H9 (cell line): Measurements from ENCODE around the gene TAF1A. TPM values are rescaled to one million over a fixed set of nuclear protein-coding genes. Genes with fewer than 3 reads are reported as not detected.

Experiments
- DNase-seq: peaks from one replicate; pipeline ENCODE4 v3.0.0-alpha.2; 2017
- H2AFZ ChIP-seq: one replicate; pipeline ENCODE4 v1.6.1; 2013; ENCODE audit warnings: mild to moderate bottlenecking, low read length, control low read depth, moderate library complexity
- H2AK5ac ChIP-seq: 2 replicates; pipeline ENCODE4 v1.6.1; 2013; ENCODE audit warnings: low read length, control low read depth, mixed read lengths; ENCODE audit not compliant: insufficient read length
- H2BK120ac ChIP-seq: one replicate; pipeline ENCODE4 v1.6.1; 2013; ENCODE audit warnings: low read depth, mild to moderate bottlenecking, low read length, control low read depth, inconsistent platforms; ENCODE audit not compliant: poor library complexity, severe bottlenecking
- H2BK12ac ChIP-seq: 2 replicates; pipeline ENCODE4 v1.6.1; 2013; ENCODE audit warnings: low read length, control low read depth, mixed read lengths, low read depth; ENCODE audit not compliant: insufficient read length
- H2BK15ac ChIP-seq: 2 replicates; pipeline ENCODE4 v1.6.1; 2013; ENCODE audit warnings: low read depth, low read length, control low read depth
- H2BK20ac ChIP-seq: one replicate; pipeline ENCODE4 v1.6.1; 2013; ENCODE audit warnings: low read depth, mild to moderate bottlenecking, low read length, control low read depth, inconsistent platforms; ENCODE audit not compliant: poor library complexity, severe bottlenecking
- H2BK5ac ChIP-seq: 2 replicates; pipeline ENCODE4 v1.6.1; 2013; ENCODE audit warnings: low read length, control low read depth, mixed read lengths; ENCODE audit not compliant: insufficient read length
- H3K14ac ChIP-seq: 2 replicates; pipeline ENCODE4 v1.6.1; 2013; ENCODE audit warnings: low read length, control low read depth; ENCODE audit not compliant: insufficient read depth
- H3K18ac ChIP-seq: 2 replicates; pipeline ENCODE4 v1.6.1; 2013; ENCODE audit warnings: low read depth, mild to moderate bottlenecking, mixed read lengths, low read length, control low read depth; ENCODE audit not compliant: insufficient read length
- H3K23ac ChIP-seq: 2 replicates; pipeline ENCODE4 v1.6.1; 2013; ENCODE audit warnings: low read length, control low read depth, mixed read lengths, low read depth; ENCODE audit not compliant: insufficient read length
- H3K23me2 ChIP-seq: 2 replicates; pipeline ENCODE4 v1.6.1; 2013; ENCODE audit warnings: low read depth, mild to moderate bottlenecking, mixed read lengths, low read length, control low read depth; ENCODE audit not compliant: insufficient read length, poor library complexity, severe bottlenecking
- H3K27ac ChIP-seq: 2 replicates; pipeline ENCODE4 v1.5.1; 2013; ENCODE audit warnings: low read length, control low read depth, mixed read lengths, low read depth; ENCODE audit not compliant: insufficient read length
- H3K27me3 ChIP-seq: 2 replicates; pipeline ENCODE4 v1.6.1; 2013; ENCODE audit warnings: low read length, control low read depth, inconsistent platforms; ENCODE audit not compliant: insufficient read depth
- H3K4ac ChIP-seq: 2 replicates; pipeline ENCODE4 v1.6.1; 2013; ENCODE audit warnings: low read depth, mild to moderate bottlenecking, control low read depth, inconsistent platforms, low read length, moderate library complexity
- H3K4me1 ChIP-seq: 2 replicates; pipeline ENCODE4 v1.6.1; 2013; ENCODE audit warnings: low read length, control low read depth, inconsistent platforms; ENCODE audit not compliant: insufficient read depth
- H3K4me2 ChIP-seq: 2 replicates; pipeline ENCODE4 v1.6.1; 2013; ENCODE audit warnings: low read length, control low read depth, mixed read lengths; ENCODE audit not compliant: insufficient read length, insufficient read depth
- H3K56ac ChIP-seq: 2 replicates; pipeline ENCODE4 v1.6.1; 2013; ENCODE audit warnings: low read depth, mild to moderate bottlenecking, mixed read lengths, low read length, control low read depth; ENCODE audit not compliant: insufficient read length
- H3K79me1 ChIP-seq: 2 replicates; pipeline ENCODE4 v1.6.1; 2013; ENCODE audit warnings: low read depth, mild to moderate bottlenecking, moderate library complexity, low read length, control low read depth, inconsistent platforms; ENCODE audit not compliant: insufficient read depth, poor library complexity, severe bottlenecking
- H3K79me2 ChIP-seq: 2 replicates; pipeline ENCODE4 v1.6.1; 2013; ENCODE audit warnings: low read length, control low read depth, inconsistent platforms; ENCODE audit not compliant: insufficient read depth
- H3K9ac ChIP-seq: 2 replicates; pipeline ENCODE4 v1.6.1; 2013; ENCODE audit warnings: low read length, control low read depth, mixed read lengths; ENCODE audit not compliant: insufficient read length; ENCODE audit errors: extremely low read depth
- H3K9me3 ChIP-seq: one replicate; pipeline ENCODE4 v1.6.1; 2013; ENCODE audit warnings: low read depth, low read length, inconsistent platforms; ENCODE audit not compliant: control insufficient read depth
- H3T11ph ChIP-seq: one replicate; pipeline ENCODE4 v1.6.1; 2013; ENCODE audit warnings: mild to moderate bottlenecking, low read length, control low read depth, inconsistent platforms
- H4K20me1 ChIP-seq: one replicate; pipeline ENCODE4 v1.6.1; 2013; ENCODE audit not compliant: control insufficient read depth, insufficient read length, insufficient read depth
- H4K5ac ChIP-seq: 2 replicates; pipeline ENCODE4 v1.6.1; 2013; ENCODE audit warnings: low read depth, mild to moderate bottlenecking, mixed read lengths, low read length, control low read depth; ENCODE audit not compliant: insufficient read length
- H4K8ac ChIP-seq: replicated peaks from 2 replicates; pipeline ENCODE4 v1.6.1; 2013; ENCODE audit warnings: low read length, control low read depth, mixed read lengths, low read depth; ENCODE audit not compliant: insufficient read length
- H4K91ac ChIP-seq: 2 replicates; pipeline ENCODE4 v1.6.1; 2013; ENCODE audit warnings: low read depth, mild to moderate bottlenecking, moderate library complexity, mixed read lengths, low read length, control low read depth; ENCODE audit not compliant: insufficient read length
- H3K27ac Mint-ChIP-seq, 3 experiments: 2 replicates in 2 of 3; 3 replicates in 1 of 3; pipeline ENCODE4 v1.8.0; 2020 to 2021; ENCODE audit warnings: mixed read lengths in 3 of 3, mild to moderate bottlenecking in 1 of 3, moderate library complexity in 1 of 3
- H3K27me3 Mint-ChIP-seq: 2 replicates; pipeline ENCODE4 v1.8.0; 2021; ENCODE audit warnings: low read depth, mild to moderate bottlenecking, moderate library complexity, mixed read lengths
- H3K36me3 Mint-ChIP-seq, 3 experiments: 2 replicates in 2 of 3; 3 replicates in 1 of 3; pipeline ENCODE4 v1.8.0; 2020 to 2021; ENCODE audit warnings: low read depth in 3 of 3, mixed read lengths in 3 of 3; ENCODE audit not compliant: insufficient read depth in 1 of 3
- H3K4me1 Mint-ChIP-seq, 2 experiments: 2 replicates each; pipeline ENCODE4 v1.8.0; 2020; ENCODE audit warnings: mixed read lengths in 2 of 2
- H3K4me3 Mint-ChIP-seq, 2 experiments: 2 replicates in 1 of 2; 3 replicates in 1 of 2; pipeline ENCODE4 v1.8.0; 2020 to 2021; ENCODE audit warnings: mild to moderate bottlenecking in 2 of 2, mixed read lengths in 2 of 2, moderate library complexity in 1 of 2
- H3K9me3 Mint-ChIP-seq, 2 experiments: 2 replicates in 1 of 2; 3 replicates in 1 of 2; pipeline ENCODE4 v1.8.0; 2020; ENCODE audit warnings: mild to moderate bottlenecking in 2 of 2, mixed read lengths in 2 of 2, moderate library complexity in 1 of 2
- CTCF ChIP-seq: fragments of 200-600 bp; sonication (generic); conservative IDR thresholded peaks from 3 replicates; pipeline ENCODE4 v1.8.0; 2021; ENCODE audit warnings: antibody characterized with exemption, mild to moderate bottlenecking
- WGBS: extraction: QIAGEN DNeasy Blood & Tissue Kit; methylation state at CpG from one replicate; pipeline ENCODE4 v1.1.7; 2013; ENCODE audit warnings: missing lambda C conversion rate, low lambda C conversion rate, mixed read lengths; ENCODE audit not compliant: insufficient read length; ENCODE audit errors: extremely low coverage; 5-methylcytosine and 5-hydroxymethylcytosine counted together
- total RNA-seq: library from RNA; stranded (reverse); gene quantifications from 2 replicates; pipeline ENCODE4 v1.2.1, GENCODE V29; 2021

Gene TAF1A
- total RNA-seq, 1 experiment from 2014 or later: 14.8 TPM

DNA sequence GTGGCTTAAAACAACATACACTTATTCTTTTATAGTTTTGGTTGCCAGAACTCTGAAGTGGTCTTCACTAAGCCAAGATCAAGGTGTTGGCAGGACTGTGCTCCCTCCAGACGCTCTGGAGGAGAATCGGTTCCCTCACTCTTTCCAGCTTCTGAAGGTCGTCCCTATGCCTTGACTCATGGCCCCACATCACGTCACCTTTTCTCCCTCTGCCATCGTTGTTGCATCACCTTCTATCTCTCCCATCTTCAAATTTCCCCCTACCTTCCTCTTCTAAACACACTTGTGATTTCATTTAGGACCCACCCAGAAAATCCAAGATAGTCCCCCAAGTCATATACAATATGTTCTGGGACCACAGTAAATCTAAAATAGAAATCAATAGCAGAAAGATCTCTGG, 54.3 kb downstream of the TAF1A start:
- Histone ChIP-seq H3K27me3 (no peaks in the 10 kb centered on the region), H4K5ac (no peak overlapping the region), H3K14ac (no peak overlapping the region), H3K4me2 (no peak overlapping the region), H2BK15ac (no peak overlapping the region), H3K56ac (no peak overlapping the region), H2BK20ac (no peak overlapping the region), H3T11ph (no peak overlapping the region), H3K9ac (no peak overlapping the region), H3K23ac (no peak overlapping the region), H3K4ac (no peak overlapping the region), H3K18ac (no peak overlapping the region), H3K9me3 (no peaks in the 10 kb centered on the region), H4K8ac (no peak overlapping the region), H3K27ac (no peak overlapping the region), H2BK5ac (no peak overlapping the region), H3K23me2 (no peaks in the 10 kb centered on the region), H3K79me1 (no peaks in the 10 kb centered on the region), H3K4me1 (no peaks in the 10 kb centered on the region), H4K20me1 (no peaks in the 10 kb centered on the region), H4K91ac (no peak overlapping the region), H2BK120ac (no peak overlapping the region), H2AK5ac (no peak overlapping the region), H3K79me2 (no peaks in the 10 kb centered on the region), H2AFZ (no peak overlapping the region), H2BK12ac (no peak overlapping the region)
- Mint-ChIP-seq H3K27me3 (no peaks in the 10 kb centered on the region), H3K9me3 (no peaks in the 10 kb centered on the region; a peak in 1 of 5 replicates), H3K27ac (no peak overlapping the region), H3K36me3 (no peaks in the 10 kb centered on the region), H3K4me1 (no peaks in the 10 kb centered on the region), H3K4me3 (no peak overlapping the region)
- TF ChIP-seq CTCF: no peak
- DNase-seq: no peak
- WGBS: no CpG with 5 or more reads among the region's 5 CpGs
